NCI-H1930 (cell line): Measurements from ENCODE around the gene GFOD1.

ENCODE experiments used
- DNase-seq, 2 experiments: peaks; one replicate each; lab custom pipeline; 2025; lab: John Stamatoyannopoulos, UW

GFOD1 gene

GRCh38 chr6:13319891-13320564 is 167.4 kb downstream of the GFOD1 start:
- no peak for DNase-seq

- no peak for DNase-seq
These were observed 168.6 kb downstream of the GFOD1 start for GRCh38 chr6:13318821-13319220.

- no peak for DNase-seq
These were observed 171.5 kb downstream of the GFOD1 start for GRCh38 chr6:13315896-13316295.

GRCh38 chr6:13314806-13315205 is 172.6 kb downstream of the GFOD1 start:
- DNase-seq, result no peak

- DNase-seq, result no peak
These were observed 176.2 kb downstream of the GFOD1 start for GRCh38 chr6:13311155-13311554.

- DNase-seq, result no peak
These were observed 179.1 kb downstream of the GFOD1 start for GRCh38 chr6:13308332-13308731.
